Activated naive CD4-positive, alpha-beta T cell treated with Interleukin-2 at 50 U/mL for 16 hours (primary cell): Measurements from ENCODE around the gene RPP40.

Experiments used
- DNase-seq: peaks from one replicate; pipeline ENCODE4 v3.0.0-alpha.2; 2020

The RPP40 gene

GRCh38 chr6:4967301-4968030, 36.4 kb downstream of the RPP40 start:
- DNase-seq: no peak

GRCh38 chr6:4965562-4966389, 38.1 kb downstream of the RPP40 start:
- DNase-seq: no peak

- DNase-seq: no peak
Measured at GRCh38 chr6:4964675-4965561, 38.9 kb downstream of the RPP40 start.

GRCh38 chr6:4962905-4963304, 40.9 kb downstream of the RPP40 start:
- DNase-seq: no peak

- DNase-seq: no peak
Measured at GRCh38 chr6:4961322-4962168, 42.3 kb downstream of the RPP40 start.

- no peak for DNase-seq
Measured at GRCh38 chr6:4958624-4959023, 45.2 kb downstream of the RPP40 start.

GRCh38 chr6:4957521-4958231, 46.2 kb downstream of the RPP40 start:
- DNase-seq: no peak

- DNase-seq: no peak
Measured at GRCh38 chr6:4956625-4957024, 47.2 kb downstream of the RPP40 start.

- no peak for DNase-seq
Measured at GRCh38 chr6:4953440-4953839, 50.4 kb downstream of the RPP40 start.

GRCh38 chr6:4950836-4951533, 52.9 kb downstream of the RPP40 start:
- no peak for DNase-seq

GRCh38 chr6:4950076-4950475, 53.8 kb downstream of the RPP40 start:
- DNase-seq: no peak

GRCh38 chr6:4948781-4949450, 54.9 kb downstream of the RPP40 start:
- no peak for DNase-seq

GRCh38 chr6:4947716-4948115, 56.1 kb downstream of the RPP40 start:
- DNase-seq: no peak

- no peak for DNase-seq
Measured at GRCh38 chr6:4946521-4946920, 57.3 kb downstream of the RPP40 start.
